ENCODE measurements around the gene FPGS.
"Not testable (repeated sequence)": the region's sequence is repeated elsewhere in the genome, so short reads cannot be mapped to it uniquely, and the experiment has no call there.

The FPGS gene, protein sequence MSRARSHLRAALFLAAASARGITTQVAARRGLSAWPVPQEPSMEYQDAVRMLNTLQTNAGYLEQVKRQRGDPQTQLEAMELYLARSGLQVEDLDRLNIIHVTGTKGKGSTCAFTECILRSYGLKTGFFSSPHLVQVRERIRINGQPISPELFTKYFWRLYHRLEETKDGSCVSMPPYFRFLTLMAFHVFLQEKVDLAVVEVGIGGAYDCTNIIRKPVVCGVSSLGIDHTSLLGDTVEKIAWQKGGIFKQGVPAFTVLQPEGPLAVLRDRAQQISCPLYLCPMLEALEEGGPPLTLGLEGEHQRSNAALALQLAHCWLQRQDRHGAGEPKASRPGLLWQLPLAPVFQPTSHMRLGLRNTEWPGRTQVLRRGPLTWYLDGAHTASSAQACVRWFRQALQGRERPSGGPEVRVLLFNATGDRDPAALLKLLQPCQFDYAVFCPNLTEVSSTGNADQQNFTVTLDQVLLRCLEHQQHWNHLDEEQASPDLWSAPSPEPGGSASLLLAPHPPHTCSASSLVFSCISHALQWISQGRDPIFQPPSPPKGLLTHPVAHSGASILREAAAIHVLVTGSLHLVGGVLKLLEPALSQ

GRCh38 chr9:127802576-127803443 is at the start of gene FPGS:
FPGS (plus strand) TSS chr9:127802882; CDS start chr9:127802925, 43 bp downstream.
- DNase-seq (ENCODE audit: low spot score): peak; percentile 98

DNA sequence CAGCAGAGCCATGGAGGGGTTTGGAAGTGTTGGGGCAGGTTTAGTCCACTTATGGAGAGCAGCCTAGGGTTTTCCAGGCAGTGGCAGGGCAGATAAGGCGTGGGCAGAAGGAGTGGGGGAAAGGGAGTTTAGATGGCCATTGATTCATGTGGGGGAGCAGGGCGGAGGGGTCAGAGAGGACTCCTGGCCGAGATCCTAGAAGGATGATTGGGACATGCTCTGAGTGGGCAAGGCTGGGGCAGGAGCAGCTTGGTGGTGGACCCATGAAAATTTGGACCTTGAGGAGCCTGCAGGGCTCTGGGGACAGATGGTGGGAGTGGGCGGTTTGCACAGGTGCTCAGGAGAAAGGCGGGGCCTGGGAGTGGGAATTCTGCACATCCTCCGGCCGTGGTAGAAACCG is 49.5 kb upstream of the FPGS start:
- no peak for DNase-seq (ENCODE audit: low spot score)

DNA sequence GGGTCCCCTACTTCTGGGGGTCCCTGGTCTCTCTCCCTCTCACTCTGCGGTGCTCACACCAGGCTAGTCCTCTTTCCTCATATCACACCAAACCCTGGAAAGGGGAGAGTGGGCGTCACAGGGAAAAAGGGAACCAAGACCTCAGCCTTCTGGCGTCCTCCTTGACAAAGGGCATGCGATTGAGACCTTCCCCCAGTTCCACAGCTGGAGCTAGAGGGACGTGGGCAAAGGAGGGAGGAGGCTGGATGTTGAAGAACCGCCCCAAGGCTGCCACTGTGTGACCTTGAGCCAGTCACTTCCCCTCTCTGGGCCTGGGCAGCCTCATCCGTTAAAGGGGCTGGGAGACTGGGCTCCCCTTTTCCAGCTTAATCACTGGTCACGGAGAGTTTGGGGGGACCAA is 49.1 kb upstream of the FPGS start:
- no peak for DNase-seq (ENCODE audit: low spot score)

GRCh38 chr9:127754099-127755060 is 48.3 kb upstream of the FPGS start:
- DNase-seq (ENCODE audit: low spot score): peak; percentile 93

DNA sequence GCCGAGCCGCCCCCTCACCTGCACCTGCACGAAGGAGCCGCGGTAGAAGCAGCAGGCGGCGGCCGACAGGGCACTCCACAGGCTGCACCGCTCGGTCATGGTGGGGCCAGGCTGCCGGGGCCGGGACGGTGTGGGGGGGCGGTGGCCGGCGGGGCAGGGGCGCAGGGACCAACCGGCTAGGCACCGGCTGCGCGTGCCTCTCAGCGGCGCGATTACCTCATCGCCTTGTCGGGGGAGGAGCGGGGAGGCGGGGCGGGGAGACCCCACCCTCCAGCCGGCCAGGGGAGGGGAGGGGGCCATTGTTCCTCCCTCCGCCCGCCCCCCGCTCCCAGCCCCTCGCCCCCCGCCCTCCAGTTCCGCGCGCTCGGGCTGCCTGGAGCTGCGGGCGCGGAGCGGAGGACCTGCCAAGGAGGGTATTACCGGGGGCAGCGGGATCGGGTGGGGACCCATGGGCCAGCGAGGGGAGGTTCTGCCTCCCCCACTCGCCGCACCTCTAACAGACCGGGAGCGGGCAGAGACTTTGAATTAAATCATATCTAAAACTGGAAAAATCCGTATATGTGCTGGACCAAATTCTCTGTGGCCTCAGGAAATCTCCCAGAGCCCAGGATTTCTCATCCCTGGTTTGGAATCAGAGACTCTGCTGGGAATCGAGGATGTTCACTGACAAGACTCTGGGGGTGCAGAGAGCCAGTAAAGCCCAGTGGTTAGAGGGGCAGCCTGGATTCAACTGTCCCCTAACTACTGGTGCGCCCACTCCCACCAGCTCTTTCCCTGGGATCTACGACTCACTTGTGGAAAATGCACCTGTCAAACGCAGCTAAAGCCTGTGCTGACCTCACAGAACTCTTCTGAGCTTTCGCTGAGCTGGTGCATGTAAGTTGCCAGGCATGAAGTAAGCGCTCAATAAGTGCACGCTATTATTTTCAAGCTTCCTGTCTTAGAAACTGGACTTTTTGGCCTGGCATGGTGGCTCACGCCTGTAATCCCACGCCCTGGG is 47.3 kb upstream of the FPGS start:
- peak; percentile 78 for DNase-seq (ENCODE audit: low spot score)

DNA sequence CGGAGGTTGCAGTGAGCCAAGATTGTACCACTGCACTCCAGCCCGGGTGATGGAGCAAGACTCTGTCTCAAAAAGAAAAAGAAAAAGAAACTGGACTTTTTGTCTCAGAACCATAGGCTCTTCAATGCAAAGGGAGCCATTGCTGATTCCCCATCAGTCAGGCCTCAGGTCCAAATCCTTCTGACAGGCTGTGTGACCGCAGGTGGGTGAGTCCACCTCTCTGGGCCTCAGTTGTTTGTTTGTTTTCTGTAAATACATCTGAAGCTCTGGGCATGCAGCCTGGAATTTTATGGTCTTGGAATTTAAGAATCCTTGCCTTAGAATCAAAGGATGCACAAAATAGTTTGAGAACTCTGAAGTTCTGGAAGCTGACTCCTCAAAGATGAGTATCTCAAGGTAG is 46.4 kb upstream of the FPGS start:
- DNase-seq (ENCODE audit: low spot score): no peak

- DNase-seq (ENCODE audit: low spot score): not testable (repeated sequence)
These were observed 45.9 kb upstream of the FPGS start for GRCh38 chr9:127756776-127757175.

- no peak for DNase-seq (ENCODE audit: low spot score)
These were observed 43.8 kb upstream of the FPGS start for GRCh38 chr9:127758843-127759242.

GRCh38 chr9:127761061-127761460 is 41.6 kb upstream of the FPGS start:
- no peak for DNase-seq (ENCODE audit: low spot score)

DNA sequence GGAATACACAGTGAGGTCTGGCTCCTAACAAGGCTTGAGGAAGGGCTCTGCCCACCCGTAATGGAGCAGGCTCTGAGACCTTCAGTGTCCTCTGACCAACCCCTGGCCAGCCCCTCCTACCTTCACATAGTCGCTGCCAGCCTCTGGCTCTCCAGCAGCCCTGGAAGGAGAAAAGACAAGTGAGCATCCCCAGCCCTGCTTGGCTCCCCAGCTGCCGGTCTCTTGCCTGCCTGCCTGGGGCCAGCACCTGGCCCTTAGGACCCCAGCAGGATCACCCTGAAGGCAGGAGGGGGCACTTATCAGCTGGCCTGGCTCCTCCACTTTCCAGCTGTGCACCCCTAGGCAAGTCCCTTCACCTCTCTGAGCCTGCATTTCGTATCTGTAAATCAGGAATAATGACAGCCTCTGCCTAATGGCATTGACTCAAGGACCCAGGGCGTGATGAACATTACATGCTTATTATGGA is 41.2 kb upstream of the FPGS start:
- no peak for DNase-seq (ENCODE audit: low spot score)

DNA sequence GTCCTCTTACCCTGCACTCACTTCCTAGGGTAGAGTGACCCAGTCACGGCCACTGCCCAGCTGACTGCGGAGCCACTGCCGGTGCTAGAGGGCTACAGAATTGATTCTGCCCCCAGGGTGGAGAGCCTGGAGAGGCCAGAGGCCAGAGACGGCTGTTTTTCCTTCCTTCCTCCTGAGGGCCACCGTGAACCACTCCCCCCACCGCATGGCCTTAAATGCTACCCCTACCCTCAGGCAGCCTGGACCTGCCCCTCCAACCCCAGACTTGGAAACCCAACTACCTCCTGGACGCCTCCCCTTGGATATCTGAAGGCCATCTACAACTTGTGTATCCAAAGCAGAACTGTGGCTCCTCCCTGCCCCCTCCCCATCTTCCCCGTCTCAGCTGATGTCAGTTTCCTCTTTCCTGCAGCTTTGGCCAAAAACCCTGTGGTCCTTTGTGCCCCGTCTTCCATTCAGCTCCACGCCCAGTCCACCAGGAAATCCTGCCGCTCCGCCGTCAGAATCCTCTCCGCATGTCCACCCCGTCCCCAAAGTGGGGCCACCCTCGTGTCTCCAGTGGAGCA is 40.5 kb upstream of the FPGS start:
- DNase-seq (ENCODE audit: low spot score): no peak

GRCh38 chr9:127763918-127764384 is 38.7 kb upstream of the FPGS start:
- DNase-seq (ENCODE audit: low spot score): no peak

GRCh38 chr9:127765418-127765817 is 37.3 kb upstream of the FPGS start:
- no peak for DNase-seq (ENCODE audit: low spot score)

- no peak for DNase-seq (ENCODE audit: low spot score)
These were observed 35.3 kb upstream of the FPGS start for GRCh38 chr9:127767410-127767809.

DNA sequence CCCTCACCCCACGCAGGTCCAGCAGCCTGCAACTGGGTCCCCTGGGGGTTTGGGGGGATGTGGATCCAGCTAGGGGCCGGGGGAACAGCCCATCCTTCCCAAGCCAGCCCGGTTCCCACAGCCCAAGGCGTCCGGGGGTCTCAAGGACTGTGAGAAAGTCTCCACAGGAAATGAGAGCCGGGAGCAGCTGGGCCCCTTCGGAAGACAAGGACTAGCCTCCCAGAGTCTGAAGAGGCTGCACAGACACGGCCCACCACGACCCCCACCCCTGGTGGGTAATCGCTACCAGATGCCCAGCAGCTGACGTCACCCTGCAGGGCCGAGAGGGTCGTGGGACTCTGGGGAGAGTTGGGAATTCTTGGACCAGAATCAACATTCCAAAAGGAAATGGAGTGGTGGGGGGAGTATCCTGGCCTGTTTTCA is 34.8 kb upstream of the FPGS start:
- DNase-seq (ENCODE audit: low spot score): no peak

GRCh38 chr9:127768698-127769097 is 34.0 kb upstream of the FPGS start:
- no peak for DNase-seq (ENCODE audit: low spot score)

DNA sequence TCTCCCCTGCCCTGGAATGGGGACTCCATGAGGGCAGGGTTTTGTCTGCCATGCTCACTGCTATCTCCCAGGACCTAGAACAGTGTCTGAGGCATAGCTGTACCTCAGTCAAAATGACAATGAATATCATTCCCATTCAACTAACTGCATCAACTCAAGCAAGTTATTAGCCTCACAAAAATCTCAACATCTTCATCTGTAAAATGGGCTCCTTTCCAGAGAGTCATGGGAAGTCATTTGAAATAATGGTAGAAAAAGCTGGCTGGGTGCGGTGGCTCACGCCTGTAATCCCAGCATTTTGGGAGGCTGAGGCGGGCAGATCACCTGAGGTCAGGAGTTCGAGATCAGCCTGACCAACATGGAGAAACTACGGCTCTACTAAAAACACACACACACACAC is 33.6 kb upstream of the FPGS start:
- DNase-seq (ENCODE audit: low spot score): no peak

GRCh38 chr9:127769929-127770582 is 32.6 kb upstream of the FPGS start:
- DNase-seq (ENCODE audit: low spot score): no peak

DNA sequence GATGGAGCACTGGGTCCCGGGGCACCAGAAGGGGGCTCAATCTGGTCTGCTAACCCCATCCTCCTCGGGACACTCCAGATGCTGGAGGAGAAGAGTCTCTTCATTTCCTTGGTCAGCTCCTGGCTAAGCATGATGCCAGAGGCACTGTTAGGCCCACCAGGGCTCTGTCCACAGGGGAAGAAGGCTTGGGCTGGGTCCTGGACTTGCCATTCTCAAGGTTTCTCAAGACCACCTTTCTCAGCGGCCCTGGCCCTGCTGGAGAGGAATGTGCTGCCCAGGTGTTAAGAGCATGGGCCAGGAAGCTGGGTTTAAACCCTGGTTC is 32.1 kb upstream of the FPGS start:
- no peak for DNase-seq (ENCODE audit: low spot score)
